Loucy (cell line): ENCODE data around the gene IGF1R.

Source experiments
- H2AFZ ChIP-seq: fragments of 200-600 bp; sonication (generic); 2 replicates; pipeline ENCODE4 v1.6.0; 2016; ENCODE audit warnings: antibody characterized with exemption, mild to moderate bottlenecking, low read length, moderate library complexity
- H3F3A ChIP-seq: fragments of 200-600 bp; 2 replicates; pipeline ENCODE4 v1.6.0; 2016; ENCODE audit warnings: antibody characterized with exemption, low read depth, mild to moderate bottlenecking
- H3K27me3 ChIP-seq: fragments of 200-600 bp; sonication (generic); 2 replicates; pipeline ENCODE4 v1.6.1; 2014; ENCODE audit warnings: low read length, mild to moderate bottlenecking; ENCODE audit not compliant: insufficient read depth, poor library complexity, severe bottlenecking
- H3K36me3 ChIP-seq: fragments of 200-600 bp; sonication (generic); 2 replicates; pipeline ENCODE4 v1.6.1; 2016; ENCODE audit warnings: low read length; ENCODE audit not compliant: insufficient read depth
- H3K4me1 ChIP-seq: fragments of 200-600 bp; sonication (generic); 2 replicates; pipeline ENCODE4 v1.5.1; 2014; ENCODE audit warnings: low read length, mild to moderate bottlenecking; ENCODE audit not compliant: insufficient read depth, poor library complexity, severe bottlenecking
- H3K4me2 ChIP-seq: fragments of 200-600 bp; sonication (generic); 2 replicates; pipeline ENCODE4 v1.6.0; 2014; ENCODE audit warnings: antibody characterized with exemption, low read length, low read depth, mild to moderate bottlenecking; ENCODE audit not compliant: poor library complexity, severe bottlenecking
- H3K4me3 ChIP-seq: fragments of 200-600 bp; sonication (generic); 2 replicates; pipeline ENCODE4 v1.5.1; 2014; ENCODE audit warnings: low read length, mild to moderate bottlenecking, mixed read lengths; ENCODE audit not compliant: poor library complexity, severe bottlenecking
- H3K79me2 ChIP-seq: fragments of 200-600 bp; sonication (generic); 2 replicates; pipeline ENCODE4 v1.6.1; 2014; ENCODE audit warnings: low read length; ENCODE audit not compliant: insufficient read depth
- H3K9ac ChIP-seq: fragments of 200-600 bp; sonication (generic); 2 replicates; pipeline ENCODE4 v1.6.0; 2014; ENCODE audit warnings: mild to moderate bottlenecking, low read depth, low read length, moderate library complexity; ENCODE audit not compliant: poor library complexity, severe bottlenecking
- H3K9me2 ChIP-seq: fragments of 200-600 bp; sonication (generic); replicated peaks from 2 replicates; pipeline ENCODE4 v1.6.1; 2016; ENCODE audit warnings: low read depth, low read length, mixed read lengths
- H3K9me3 ChIP-seq: fragments of 200-600 bp; sonication (generic); 2 replicates; pipeline ENCODE4 v1.6.1; 2014; ENCODE audit warnings: mild to moderate bottlenecking, antibody characterized with exemption, low read length, low read depth; ENCODE audit not compliant: insufficient read depth
- H4K20me1 ChIP-seq: fragments of 200-600 bp; sonication (generic); 2 replicates; pipeline ENCODE4 v1.6.0; 2014; ENCODE audit warnings: antibody characterized with exemption, low read length, mild to moderate bottlenecking; ENCODE audit not compliant: insufficient read depth, poor library complexity, severe bottlenecking
- CTCF ChIP-seq: fragments of 200-600 bp; sonication (generic); conservative IDR thresholded peaks from 2 replicates; pipeline ENCODE4 v1.5.1; 2014; ENCODE audit warnings: mild to moderate bottlenecking, antibody characterized with exemption, low read length
- EZH2phosphoT487 ChIP-seq: fragments of 200-600 bp; IDR thresholded peaks from 2 replicates; pipeline ENCODE4 v1.6.1; 2018; ENCODE audit warnings: antibody characterized with exemption, mild to moderate bottlenecking, moderate library complexity, borderline replicate concordance

IGF1R gene

GRCh38 chr15:98725874-98726273 is 77.5 kb downstream of the IGF1R start:
- Histone ChIP-seq H3K4me3 (no peak overlapping the region), H3K4me2 (no peak overlapping the region), H3K27me3 (no peaks in the 10 kb centered on the region), H3K36me3 (no peaks in the 10 kb centered on the region), H3K9ac (no peak overlapping the region), H3F3A (no peaks in the 10 kb centered on the region), H3K79me2 (peaks cover 96% of the 10 kb centered on the region), H2AFZ (no peak overlapping the region), H3K9me3 (no peaks in the 10 kb centered on the region), H3K9me2 (no peaks in the 10 kb centered on the region), H4K20me1 (no peaks in the 10 kb centered on the region), H3K4me1 (peaks cover 31% of the 10 kb centered on the region)
- TF ChIP-seq EZH2phosphoT487 = no peak
- no peak for TF ChIP-seq CTCF

GRCh38 chr15:98727115-98728040 is 79.0 kb downstream of the IGF1R start:
- Histone ChIP-seq H3K9me2 (no peaks in the 10 kb centered on the region), H2AFZ (no peak overlapping the region), H3K4me3 (no peak overlapping the region), H3K36me3 (no peaks in the 10 kb centered on the region), H4K20me1 (no peaks in the 10 kb centered on the region), H3K79me2 (peaks cover 96% of the 10 kb centered on the region), H3K4me1 (peaks cover 40% of the 10 kb centered on the region), H3F3A (no peaks in the 10 kb centered on the region), H3K9ac (no peak overlapping the region), H3K9me3 (no peaks in the 10 kb centered on the region), H3K4me2 (no peak overlapping the region), H3K27me3 (no peaks in the 10 kb centered on the region)
- TF ChIP-seq CTCF (no peak), EZH2phosphoT487 (no peak)

- Histone ChIP-seq H3K4me2 (no peak overlapping the region), H3K9ac (no peak overlapping the region), H3K4me3 (no peak overlapping the region), H3K4me1 (peaks cover 42% of the 10 kb centered on the region), H2AFZ (no peak overlapping the region), H3K79me2 (peaks cover 96% of the 10 kb centered on the region), H3K36me3 (no peaks in the 10 kb centered on the region), H3K9me2 (no peaks in the 10 kb centered on the region), H4K20me1 (no peaks in the 10 kb centered on the region), H3K9me3 (no peaks in the 10 kb centered on the region), H3K27me3 (no peaks in the 10 kb centered on the region), H3F3A (no peaks in the 10 kb centered on the region)
- TF ChIP-seq CTCF (no peak), EZH2phosphoT487 (no peak)
Measured at GRCh38 chr15:98728082-98728810, 79.9 kb downstream of the IGF1R start.
